ENCODE measurements around the gene DDOST. TPM values are rescaled to one million over a fixed set of nuclear protein-coding genes. Genes with fewer than 3 reads are reported as not detected.

The DDOST gene
- total and polyA plus RNA-seq, 3 experiments from 2014 or later: 191 to 280 (median 201) TPM

DNA sequence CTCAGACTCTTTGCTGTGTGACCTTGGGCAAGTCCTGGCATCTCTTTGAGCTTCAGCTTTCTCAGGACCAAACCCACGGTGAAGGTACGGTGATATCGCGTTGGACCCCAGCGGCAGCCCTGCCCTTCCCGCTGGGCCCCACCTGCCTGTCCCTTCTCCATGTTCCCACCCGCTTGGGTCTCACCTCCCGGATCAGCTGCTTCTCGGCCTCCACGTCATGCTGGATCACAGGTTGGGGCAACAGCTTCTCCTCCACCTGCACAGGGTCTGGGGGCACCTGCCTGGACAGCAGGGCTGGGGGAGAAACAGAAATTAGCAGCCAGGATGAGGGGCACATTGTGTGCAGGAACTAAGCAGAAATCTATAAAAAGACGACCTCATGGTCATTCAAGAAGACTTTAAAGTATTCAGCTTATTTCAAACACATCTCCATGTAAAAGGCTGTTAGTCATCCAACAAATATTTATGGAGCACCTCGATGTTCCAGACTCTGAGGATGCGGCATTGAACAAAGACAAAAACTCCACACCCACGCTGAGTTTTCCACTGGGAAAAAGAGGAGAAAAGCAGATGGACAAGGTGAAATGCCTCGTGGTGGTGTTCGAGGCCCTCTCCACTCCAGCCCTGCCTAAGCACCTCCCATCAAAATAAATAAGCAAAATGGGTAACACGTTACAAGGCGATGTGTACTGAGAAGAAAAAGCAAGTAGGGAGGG lies 37.2 kb upstream of the DDOST start:
- H3K27me3 ChIP-seq (ENCODE audit: insufficient read depth, low read length, poor library complexity, severe bottlenecking): no peaks in the 10 kb centered on the region
- H3K4me3 Mint-ChIP-seq: peak overlapping the region in 3 of 7 donors; percentile 11 to 33 (median 26)
- no peak overlapping the region for H3K4me3 ChIP-seq (ENCODE audit: low read length)
- CTCF ChIA-PET: interaction anchor here (1.0 to 6.1 kb wide), 4 partner anchors 13 to 497 kb away, joined by 3 to 84 read pairs (median 12); partner anchors contain the start of gene SH2D5
- no peak for DNase-seq
- POLR2A ChIA-PET: no interaction called here
- H3K9me3 Mint-ChIP-seq: no peaks in the 10 kb centered on the region
- no peak overlapping the region for H3K27ac Mint-ChIP-seq
- H3K27me3 Mint-ChIP-seq: peaks cover 0 to 2% of the 10 kb centered on the region in 2 donors
- no peaks in the 10 kb centered on the region for H3K9me3 ChIP-seq (ENCODE audit: low read length)
- H3K4me1 ChIP-seq (ENCODE audit: insufficient read depth, low read length): peaks cover 8% of the 10 kb centered on the region
- no peaks in the 10 kb centered on the region for H3K36me3 ChIP-seq (ENCODE audit: insufficient read depth, low read length)
- peaks cover 0 to 1% (median 0%) of the 10 kb centered on the region in 3 donors for H3K36me3 Mint-ChIP-seq
- no peak overlapping the region for H3K27ac ChIP-seq (ENCODE audit: low read depth, low read length)
- peaks cover 6 to 10% (median 8%) of the 10 kb centered on the region in 3 donors for H3K4me1 Mint-ChIP-seq

DNA sequence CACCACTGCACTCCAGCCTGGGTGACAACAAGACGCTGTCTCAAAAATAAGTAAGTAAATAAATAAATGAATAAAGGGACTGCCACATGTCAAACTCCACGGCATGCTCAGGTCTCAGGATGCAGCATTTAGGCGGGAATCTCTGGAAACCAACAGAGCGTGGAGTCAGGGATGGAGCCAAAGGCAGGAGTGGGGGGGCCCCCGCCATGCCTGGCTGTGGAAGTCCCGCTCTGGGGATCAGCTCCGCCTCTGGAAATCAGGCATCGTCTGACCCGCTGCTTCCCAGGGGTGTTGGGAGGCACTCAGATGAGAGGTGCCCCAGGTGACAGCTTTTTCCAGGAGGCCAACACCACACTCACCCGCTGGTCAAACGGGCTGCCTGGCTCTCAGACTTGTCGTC lies 36.4 kb upstream of the DDOST start:
- Histone ChIP-seq H3K9me3 (ENCODE audit: low read length) (no peaks in the 10 kb centered on the region), H3K4me3 (ENCODE audit: low read length) (no peak overlapping the region), H3K27ac (ENCODE audit: low read depth, low read length) (no peak overlapping the region), H3K36me3 (ENCODE audit: insufficient read depth, low read length) (no peaks in the 10 kb centered on the region), H3K4me1 (ENCODE audit: insufficient read depth, low read length) (peaks cover 8% of the 10 kb centered on the region), H3K27me3 (ENCODE audit: insufficient read depth, low read length, poor library complexity, severe bottlenecking) (no peaks in the 10 kb centered on the region)
- Mint-ChIP-seq H3K4me3 (peak overlapping the region in 2 of 7 donors; percentile 11 to 33), H3K27ac (no peak overlapping the region), H3K27me3 (peaks cover 0 to 2% of the 10 kb centered on the region in 2 donors), H3K36me3 (peaks cover 0 to 1% (median 0%) of the 10 kb centered on the region in 3 donors), H3K9me3 (no peaks in the 10 kb centered on the region), H3K4me1 (peaks cover 6 to 10% (median 8%) of the 10 kb centered on the region in 3 donors)
- POLR2A ChIA-PET: no interaction called here
- DNase-seq: no peak
- CTCF ChIA-PET: interaction anchor here (1.0 to 6.1 kb wide), 16 partner anchors 10 to 506 kb away, joined by 3 to 84 read pairs (median 6); partner anchors contain the start of genes DDOST, KIF17 and SH2D5

- ChIA-PET POLR2A (no interaction called here), CTCF (interaction anchor here (0.6 to 6.1 kb wide), 35 partner anchors 8 to 506 kb away, joined by 3 to 84 read pairs (median 4); partner anchors contain the start of genes DDOST, HP1BP3, KIF17 and SH2D5)
- peak overlapping the region; percentile 93 for H3K4me3 ChIP-seq (ENCODE audit: low read length)
These were observed 35.5 kb upstream of the DDOST start for GRCh38 chr1:20696397-20697333.

GRCh38 chr1:20695515-20695914 lies 34.3 kb upstream of the DDOST start:
- Histone ChIP-seq H3K4me1 (ENCODE audit: insufficient read depth, low read length) (peaks cover 8% of the 10 kb centered on the region), H3K27ac (ENCODE audit: low read depth, low read length) (no peak overlapping the region), H3K9me3 (ENCODE audit: low read length) (no peaks in the 10 kb centered on the region), H3K27me3 (ENCODE audit: insufficient read depth, low read length, poor library complexity, severe bottlenecking) (no peaks in the 10 kb centered on the region), H3K4me3 (ENCODE audit: low read length) (no peak overlapping the region), H3K36me3 (ENCODE audit: insufficient read depth, low read length) (no peaks in the 10 kb centered on the region)
- H3K9me3 Mint-ChIP-seq: no peaks in the 10 kb centered on the region
- DNase-seq: no peak
- CTCF ChIA-PET: interaction anchor here (1.4 to 6.1 kb wide), 6 partner anchors 12 to 500 kb away, joined by 3 to 84 read pairs (median 8); partner anchors contain the start of gene KIF17
- peaks cover 6 to 10% (median 8%) of the 10 kb centered on the region in 3 donors for H3K4me1 Mint-ChIP-seq
- H3K27me3 Mint-ChIP-seq: peaks cover 0 to 2% of the 10 kb centered on the region in 2 donors
- H3K4me3 Mint-ChIP-seq: peak overlapping the region in 4 of 7 donors; percentile 15 to 91 (median 49)
- H3K36me3 Mint-ChIP-seq: peaks cover 0 to 3% (median 0%) of the 10 kb centered on the region in 3 donors
- POLR2A ChIA-PET: no interaction called here
- peak overlapping the region in 2 of 8 donors; percentile 59 to 74 for H3K27ac Mint-ChIP-seq

More at GRCh38 chr1:20696397-20697333, 35.5 kb upstream of the DDOST start:
- Mint-ChIP-seq H3K4me1 (peaks cover 6 to 10% (median 8%) of the 10 kb centered on the region in 3 donors), H3K36me3 (peaks cover 0 to 4% (median 0%) of the 10 kb centered on the region in 3 donors), H3K27me3 (peaks cover 0 to 2% of the 10 kb centered on the region in 2 donors), H3K27ac (peak overlapping the region in 4 of 8 donors; percentile 42 to 84 (median 74)), H3K9me3 (no peaks in the 10 kb centered on the region), H3K4me3 (peak overlapping the region; percentile 87 to 96 (median 88))
- H3K27me3 ChIP-seq (ENCODE audit: insufficient read depth, low read length, poor library complexity, severe bottlenecking): no peaks in the 10 kb centered on the region
- peaks cover 8% of the 10 kb centered on the region for H3K4me1 ChIP-seq (ENCODE audit: insufficient read depth, low read length)
- peak; percentile 58 to 77 (median 64) for DNase-seq
- no peaks in the 10 kb centered on the region for H3K9me3 ChIP-seq (ENCODE audit: low read length)
- no peaks in the 10 kb centered on the region for H3K36me3 ChIP-seq (ENCODE audit: insufficient read depth, low read length)
- peak overlapping the region; percentile 65 for H3K27ac ChIP-seq (ENCODE audit: low read depth, low read length)

DNA sequence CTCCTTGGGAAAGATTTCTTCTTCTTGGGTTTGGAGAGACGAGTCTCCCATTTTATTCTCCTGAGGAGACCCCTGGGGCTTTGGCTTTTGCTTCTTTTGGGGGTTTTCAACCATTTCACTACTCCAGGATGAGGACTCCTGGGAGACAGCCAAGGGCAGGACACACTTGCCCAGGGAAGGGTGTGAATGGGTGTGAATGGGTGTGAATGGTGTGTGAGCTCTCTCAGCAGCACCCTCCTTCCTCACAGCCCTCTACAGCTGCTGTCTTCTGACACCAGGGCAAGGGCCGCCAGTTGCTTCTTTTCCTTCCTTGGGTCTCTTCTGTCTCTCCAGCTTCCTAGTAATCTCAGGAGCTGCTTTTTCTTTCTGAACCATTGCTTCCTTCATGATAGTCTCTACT lies 32.5 kb upstream of the DDOST start:
- Mint-ChIP-seq H3K9me3 (no peaks in the 10 kb centered on the region), H3K36me3 (peaks cover 0 to 2% (median 0%) of the 10 kb centered on the region in 3 donors)

DNA sequence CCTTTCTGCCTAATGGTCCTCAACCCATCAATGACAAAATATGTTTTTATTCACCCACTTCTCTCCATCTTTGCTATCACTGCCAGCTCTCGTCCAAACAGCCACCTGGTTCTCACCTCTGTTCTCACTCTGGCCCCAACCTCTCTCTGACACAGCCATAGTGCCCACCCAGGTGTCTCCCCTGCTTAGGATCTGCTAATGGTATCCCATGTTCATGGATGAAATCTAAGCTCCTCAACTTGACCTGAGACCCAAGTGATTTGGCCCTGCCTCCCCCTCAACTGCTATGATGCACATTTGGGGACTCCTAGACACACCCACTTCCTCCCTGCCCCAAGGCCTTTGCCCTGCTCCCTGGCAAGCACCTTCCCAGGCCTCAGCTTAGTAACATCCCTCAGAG lies 30.7 kb upstream of the DDOST start:
- H3K4me3 ChIP-seq (ENCODE audit: low read length): no peak overlapping the region
- peaks cover 5% of the 10 kb centered on the region for H3K4me1 ChIP-seq (ENCODE audit: insufficient read depth, low read length)
- H3K27ac Mint-ChIP-seq: no peak overlapping the region
- H3K36me3 Mint-ChIP-seq: peaks cover 0 to 2% (median 0%) of the 10 kb centered on the region in 3 donors
- H3K27me3 ChIP-seq (ENCODE audit: insufficient read depth, low read length, poor library complexity, severe bottlenecking): no peaks in the 10 kb centered on the region
- ChIA-PET CTCF (interaction anchor here (1.1 to 2.0 kb wide), 3 partner anchors 22 to 503 kb away, joined by 3 to 4 read pairs (median 3); no protein-coding TSS in a partner anchor), POLR2A (no interaction called here)
- H3K27me3 Mint-ChIP-seq: peaks cover 0 to 2% of the 10 kb centered on the region in 2 donors
- peaks cover 6 to 8% (median 6%) of the 10 kb centered on the region in 3 donors for H3K4me1 Mint-ChIP-seq
- no peaks in the 10 kb centered on the region for H3K9me3 Mint-ChIP-seq
- no peak overlapping the region for H3K27ac ChIP-seq (ENCODE audit: low read depth, low read length)
- H3K9me3 ChIP-seq (ENCODE audit: low read length): no peaks in the 10 kb centered on the region
- H3K4me3 Mint-ChIP-seq: no peak overlapping the region
- DNase-seq: no peak
- no peaks in the 10 kb centered on the region for H3K36me3 ChIP-seq (ENCODE audit: insufficient read depth, low read length)

More for the DNA sequence above, 32.5 kb upstream of the DDOST start:
- H3K27me3 ChIP-seq (ENCODE audit: insufficient read depth, low read length, poor library complexity, severe bottlenecking): no peaks in the 10 kb centered on the region
- peak overlapping the region in 1 of 8 donors; percentile 6 for H3K27ac Mint-ChIP-seq
- peaks cover 8% of the 10 kb centered on the region for H3K4me1 ChIP-seq (ENCODE audit: insufficient read depth, low read length)
- no peaks in the 10 kb centered on the region for H3K36me3 ChIP-seq (ENCODE audit: insufficient read depth, low read length)
- H3K27ac ChIP-seq (ENCODE audit: low read depth, low read length): no peak overlapping the region
- peaks cover 6 to 10% (median 8%) of the 10 kb centered on the region in 3 donors for H3K4me1 Mint-ChIP-seq
- H3K4me3 Mint-ChIP-seq: no peak overlapping the region
- H3K9me3 ChIP-seq (ENCODE audit: low read length): no peaks in the 10 kb centered on the region
- ChIA-PET CTCF (interaction anchor here (2.0 to 6.1 kb wide), 2 partner anchors 40 to 502 kb away, joined by 4 to 84 read pairs; no protein-coding TSS in a partner anchor), POLR2A (no interaction called here)
- peaks cover 0 to 2% of the 10 kb centered on the region in 2 donors for H3K27me3 Mint-ChIP-seq
- no peak for DNase-seq
- H3K4me3 ChIP-seq (ENCODE audit: low read length): no peak overlapping the region

DNA sequence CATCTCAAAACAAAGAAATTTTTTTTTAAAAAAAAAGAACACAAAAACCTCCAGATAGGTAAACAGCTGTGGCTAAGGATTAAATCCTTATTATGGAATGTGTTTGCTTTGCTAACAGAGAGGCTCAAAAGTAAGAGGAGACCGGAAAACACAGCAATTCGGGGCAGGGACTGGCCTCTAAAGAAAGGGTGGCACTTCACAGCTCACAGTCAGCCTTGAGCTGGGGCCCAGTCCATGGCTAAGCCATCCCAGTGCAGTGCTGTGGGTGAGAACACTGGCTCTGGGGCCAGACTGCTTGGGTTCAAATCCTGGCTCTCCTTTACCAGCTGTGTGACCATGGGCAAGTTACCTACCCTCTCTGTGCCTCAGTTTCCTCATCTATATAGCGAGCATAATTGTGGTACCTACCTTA lies 28.5 kb upstream of the DDOST start:
- H3K4me1 ChIP-seq (ENCODE audit: insufficient read depth, low read length): no peaks in the 10 kb centered on the region
- H3K9me3 ChIP-seq (ENCODE audit: low read length): no peaks in the 10 kb centered on the region
- H3K27me3 Mint-ChIP-seq: peaks cover 0 to 11% of the 10 kb centered on the region in 2 donors
- DNase-seq: no peak
- no peaks in the 10 kb centered on the region for H3K4me1 Mint-ChIP-seq
- H3K9me3 Mint-ChIP-seq: no peaks in the 10 kb centered on the region
- no peak overlapping the region for H3K4me3 ChIP-seq (ENCODE audit: low read length)
- no peak overlapping the region for H3K27ac Mint-ChIP-seq
- ChIA-PET POLR2A (no interaction called here), CTCF (no interaction called here)
- H3K27ac ChIP-seq (ENCODE audit: low read depth, low read length): no peak overlapping the region
- no peaks in the 10 kb centered on the region for H3K36me3 ChIP-seq (ENCODE audit: insufficient read depth, low read length)
- H3K27me3 ChIP-seq (ENCODE audit: insufficient read depth, low read length, poor library complexity, severe bottlenecking): no peaks in the 10 kb centered on the region
- no peak overlapping the region for H3K4me3 Mint-ChIP-seq
- H3K36me3 Mint-ChIP-seq: peaks cover 0 to 2% (median 0%) of the 10 kb centered on the region in 3 donors

Data from CD8-positive, alpha-beta memory T cell (primary cell).